GM18502 (cell line): ENCODE data around the gene AXL.
"Not testable (repeated sequence)": the region's sequence is repeated elsewhere in the genome, so short reads cannot be mapped to it uniquely, and the experiment has no call there.

Experiments used
- ATAC-seq: cut with Tn5 transposase; IDR thresholded peaks from one replicate; pipeline ENCODE4 v1.9.1; 2021; ENCODE audit warnings: mild to moderate bottlenecking; ENCODE audit not compliant: unreplicated experiment, poor library complexity

The AXL gene

DNA sequence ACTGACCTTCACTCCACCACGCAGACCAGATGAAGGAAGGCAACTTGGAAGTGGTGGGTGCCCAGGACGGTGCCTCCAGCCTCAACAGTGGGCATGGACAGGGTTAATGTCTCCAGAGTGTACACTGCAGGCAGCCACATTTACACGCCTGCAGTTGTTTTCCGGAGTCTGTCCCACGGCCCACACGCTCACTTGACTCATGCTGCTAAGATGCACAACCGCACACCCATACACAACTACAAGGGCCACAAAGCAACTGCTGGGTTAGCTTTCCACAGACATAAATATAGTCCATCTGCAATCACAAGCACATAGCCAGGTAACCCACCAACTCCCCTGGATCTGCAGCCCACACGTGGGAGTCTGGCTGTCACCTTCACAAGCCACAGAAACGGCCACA is 12.6 kb upstream of the AXL start:
- ATAC-seq, result no peak

DNA sequence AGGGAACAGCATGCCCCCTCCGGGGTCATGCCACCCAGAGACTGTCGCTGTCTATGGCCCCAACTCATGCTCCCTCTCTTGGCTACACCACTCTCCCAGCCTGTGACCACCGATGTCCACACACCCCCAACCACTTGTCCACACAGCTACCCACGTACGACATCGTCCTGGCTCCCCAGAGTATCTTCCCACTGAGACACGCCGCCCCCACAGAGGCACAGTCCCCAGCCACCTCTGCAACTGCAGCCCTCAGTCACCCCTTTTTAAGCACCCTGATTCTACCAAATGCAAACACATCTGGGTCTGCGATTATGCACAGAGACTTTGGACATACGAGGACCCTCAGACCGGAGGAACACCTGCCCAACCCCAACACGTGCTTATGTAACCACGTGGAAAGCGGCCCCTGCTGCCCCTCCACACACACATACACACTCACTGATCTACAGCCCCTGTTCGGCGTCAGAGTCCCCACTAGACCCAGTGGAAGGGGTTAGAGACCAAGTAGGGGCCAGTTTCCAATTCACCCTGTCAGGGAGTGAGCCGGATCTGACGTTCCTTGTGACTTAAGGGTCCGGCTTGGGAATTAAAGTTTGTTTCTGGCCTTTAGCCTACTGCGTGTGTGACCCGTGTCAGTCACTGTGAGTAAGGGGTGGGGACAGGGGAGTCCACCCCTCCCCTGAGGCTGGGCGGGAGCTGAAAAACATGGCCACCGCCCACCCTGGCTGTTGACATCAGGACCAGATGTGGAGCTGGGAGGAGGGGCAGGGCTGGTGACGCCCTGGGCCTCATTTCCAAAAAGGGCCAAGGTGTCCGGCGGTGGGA is 11.9 kb upstream of the AXL start:
- no peak for ATAC-seq

DNA sequence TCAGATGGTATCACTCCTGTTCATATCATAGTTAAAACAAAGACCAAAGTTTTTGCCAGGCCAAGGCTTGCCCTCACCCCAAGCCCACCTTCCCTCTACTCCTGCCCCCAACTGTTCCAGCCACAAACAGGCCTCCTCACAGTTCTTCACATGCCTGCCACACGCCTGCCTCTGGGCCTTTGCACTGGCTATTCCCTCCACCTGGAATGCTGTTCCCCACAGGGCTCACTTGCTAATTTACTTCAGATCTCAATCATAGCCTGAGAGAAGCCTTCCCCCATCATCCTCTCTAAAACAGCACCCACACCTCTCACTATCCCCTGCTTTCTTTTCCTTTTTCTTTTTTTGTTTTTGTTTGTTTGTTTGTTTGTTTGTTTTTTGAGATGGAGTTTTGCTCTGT is 4.9 kb upstream of the AXL start:
- ATAC-seq, result no peak

DNA sequence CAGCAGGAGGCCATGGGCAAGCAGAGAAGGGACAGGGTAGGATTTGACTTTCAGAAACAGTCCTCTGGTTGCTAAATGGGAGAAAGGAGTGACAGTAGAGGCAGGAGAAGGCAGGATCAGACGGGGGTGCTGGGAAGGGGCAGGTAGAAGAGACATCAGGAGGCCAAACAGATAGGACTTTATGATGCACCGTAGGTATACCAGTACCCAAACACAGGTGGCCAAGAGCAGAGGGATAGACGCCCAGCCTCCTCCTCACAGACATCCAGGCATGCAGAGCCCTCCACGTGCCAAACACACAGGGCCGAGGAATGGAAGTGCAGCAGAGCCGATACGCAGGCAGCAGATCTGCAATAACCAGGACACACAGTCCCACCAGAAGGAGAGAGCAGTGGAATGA is 1.3 kb upstream of the AXL start:
- no peak for ATAC-seq

DNA sequence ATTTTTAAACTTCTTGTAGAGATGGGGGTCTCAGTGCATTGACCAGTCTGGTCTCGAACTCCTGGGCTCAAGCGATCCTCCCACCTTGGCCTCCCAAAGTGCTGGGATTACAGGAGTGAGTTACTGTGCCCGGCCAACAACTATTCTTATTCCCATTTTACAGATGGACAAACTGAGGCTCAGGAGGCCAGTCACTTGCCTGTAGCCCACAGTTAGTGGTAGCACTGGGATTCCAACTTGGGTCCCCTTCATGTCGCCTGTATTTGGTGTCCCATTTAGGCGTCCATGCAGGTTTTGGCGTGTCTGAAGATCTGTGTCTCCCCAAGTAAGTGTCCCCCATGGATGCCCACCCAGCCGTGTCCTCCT is 791 bp upstream of the AXL start:
- ATAC-seq, result no peak

DNA sequence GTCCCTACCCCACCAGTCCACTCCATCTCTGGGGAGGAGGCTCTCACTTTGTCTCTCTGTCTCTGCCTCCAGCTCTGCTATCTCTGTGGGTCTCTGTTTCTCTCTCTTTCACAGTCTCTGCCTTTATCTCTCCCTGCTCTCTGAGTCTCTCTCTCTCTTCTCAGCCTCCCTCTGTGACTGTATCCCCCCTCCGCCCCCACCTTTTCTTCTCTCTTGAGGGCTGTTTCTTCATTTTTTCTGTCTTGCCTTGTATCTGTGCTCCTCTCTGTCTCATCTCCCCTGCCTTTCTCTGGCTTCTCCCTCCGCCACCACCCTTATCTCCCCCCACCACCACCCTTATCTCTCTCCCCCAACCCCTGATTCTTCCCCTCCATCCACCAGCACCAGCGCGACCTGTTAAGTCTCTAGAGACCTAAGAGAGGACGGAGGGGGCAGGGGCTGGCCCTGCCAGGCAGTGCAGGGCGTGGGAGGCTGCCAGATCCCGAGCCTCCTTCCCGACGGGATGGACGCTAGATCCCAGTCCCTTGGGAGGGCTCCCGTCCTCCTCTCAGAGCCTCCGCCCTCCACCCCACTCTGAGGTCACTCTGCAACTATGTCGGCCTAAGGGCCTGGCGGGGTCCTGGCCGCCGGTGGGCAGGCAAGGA is 1.0 kb downstream of the AXL start:
- ATAC-seq, result no peak

DNA sequence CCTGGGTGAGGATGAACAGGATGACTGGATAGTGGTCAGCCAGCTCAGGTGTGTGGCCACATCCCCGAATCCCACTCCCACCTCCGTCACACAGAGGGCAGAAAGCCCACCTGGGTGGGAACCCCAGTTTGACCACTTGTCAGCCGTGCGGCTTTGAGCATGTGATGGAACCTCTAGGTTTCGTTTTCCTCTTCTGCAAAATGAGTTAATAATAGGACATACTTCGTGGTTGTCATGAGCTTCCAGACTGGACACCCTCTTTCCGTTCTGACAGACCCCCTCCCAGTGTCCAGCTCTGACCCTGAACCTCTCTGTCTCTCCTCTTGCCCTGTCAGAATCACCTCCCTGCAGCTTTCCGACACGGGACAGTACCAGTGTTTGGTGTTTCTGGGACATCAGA is 1.8 kb downstream of the AXL start:
- ATAC-seq, result no peak

GRCh38 chr19:41221514-41222205 is 2.6 kb downstream of the AXL start:
- no peak for ATAC-seq

DNA sequence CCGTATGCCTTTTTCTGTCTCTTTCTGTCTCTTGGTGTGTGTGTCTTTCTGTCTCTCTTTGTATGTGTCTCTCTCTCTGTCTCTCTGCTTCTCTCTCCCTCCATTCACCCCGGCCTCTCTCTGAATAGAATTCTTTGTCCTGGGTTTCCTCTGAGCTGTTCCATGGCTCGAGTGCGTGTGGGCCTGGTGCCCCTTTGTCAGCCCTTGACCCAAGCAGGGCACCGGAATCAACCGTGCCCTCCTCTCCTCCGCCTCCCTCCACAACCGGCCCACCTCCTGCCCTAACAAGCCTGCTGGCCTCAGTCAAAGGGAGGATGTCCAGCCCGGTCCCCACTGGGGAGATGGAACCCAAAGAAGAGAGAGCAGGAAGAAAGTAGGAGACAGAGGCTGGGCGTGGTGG is 3.2 kb downstream of the AXL start:
- no peak for ATAC-seq

DNA sequence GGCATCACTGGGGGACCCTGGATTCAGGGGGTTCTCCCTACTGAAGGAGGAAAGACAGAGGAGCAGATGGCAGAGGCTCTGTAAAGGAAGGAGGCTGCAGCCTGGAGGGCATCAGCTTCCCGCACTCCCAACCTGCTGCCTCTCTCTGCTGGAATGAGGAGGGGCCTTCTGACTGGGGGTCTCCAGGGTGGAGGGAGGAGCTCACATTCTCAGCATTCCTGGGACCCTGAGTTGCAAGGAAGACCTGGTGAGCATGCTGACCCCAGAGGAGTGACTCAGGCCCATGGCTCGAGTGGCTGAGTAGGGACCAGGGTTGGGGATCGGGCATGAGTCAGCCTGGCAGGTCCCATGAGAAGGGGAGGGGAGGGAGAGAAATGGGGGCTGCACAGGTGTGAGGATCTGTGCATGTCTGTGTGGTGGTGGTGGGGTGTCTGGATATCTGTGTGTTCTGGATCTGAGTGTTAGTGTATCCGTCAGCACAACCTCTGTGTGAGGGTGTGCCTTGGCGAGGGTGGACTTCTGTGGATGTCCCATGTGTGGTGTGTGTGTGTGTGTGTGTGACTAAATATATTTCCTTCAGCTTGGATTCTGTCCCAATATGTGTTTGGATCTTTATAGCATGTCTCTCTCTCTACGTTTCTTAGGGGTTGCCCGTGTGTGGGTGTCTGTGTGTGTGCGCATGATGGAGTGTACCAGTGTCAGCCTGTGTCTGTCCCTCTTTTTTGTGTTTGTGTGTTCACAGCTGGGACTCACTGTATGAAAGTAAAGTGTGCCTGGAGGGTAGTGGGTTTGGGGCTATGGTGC is 4.6 kb downstream of the AXL start:
- no peak for ATAC-seq

DNA sequence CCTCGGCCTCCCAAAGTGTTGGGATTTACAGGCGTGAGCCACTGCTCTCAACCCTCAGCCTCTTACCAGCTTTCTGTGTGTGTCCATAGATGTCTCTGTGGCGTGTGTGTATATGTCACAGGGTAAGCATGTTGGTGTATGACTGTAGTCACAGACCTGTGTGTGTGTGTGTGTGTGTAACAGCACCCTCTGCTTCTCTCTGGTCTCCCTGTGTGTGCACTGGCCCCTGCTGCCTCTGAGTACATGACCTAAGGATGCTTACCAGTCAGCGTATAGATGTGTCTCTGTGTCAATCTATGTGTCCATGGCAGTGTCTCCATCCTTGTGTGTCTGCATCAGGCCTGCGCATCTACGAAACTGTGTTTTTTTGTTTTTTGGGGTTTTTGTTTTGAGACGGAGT is 5.6 kb downstream of the AXL start:
- ATAC-seq, result no peak

DNA sequence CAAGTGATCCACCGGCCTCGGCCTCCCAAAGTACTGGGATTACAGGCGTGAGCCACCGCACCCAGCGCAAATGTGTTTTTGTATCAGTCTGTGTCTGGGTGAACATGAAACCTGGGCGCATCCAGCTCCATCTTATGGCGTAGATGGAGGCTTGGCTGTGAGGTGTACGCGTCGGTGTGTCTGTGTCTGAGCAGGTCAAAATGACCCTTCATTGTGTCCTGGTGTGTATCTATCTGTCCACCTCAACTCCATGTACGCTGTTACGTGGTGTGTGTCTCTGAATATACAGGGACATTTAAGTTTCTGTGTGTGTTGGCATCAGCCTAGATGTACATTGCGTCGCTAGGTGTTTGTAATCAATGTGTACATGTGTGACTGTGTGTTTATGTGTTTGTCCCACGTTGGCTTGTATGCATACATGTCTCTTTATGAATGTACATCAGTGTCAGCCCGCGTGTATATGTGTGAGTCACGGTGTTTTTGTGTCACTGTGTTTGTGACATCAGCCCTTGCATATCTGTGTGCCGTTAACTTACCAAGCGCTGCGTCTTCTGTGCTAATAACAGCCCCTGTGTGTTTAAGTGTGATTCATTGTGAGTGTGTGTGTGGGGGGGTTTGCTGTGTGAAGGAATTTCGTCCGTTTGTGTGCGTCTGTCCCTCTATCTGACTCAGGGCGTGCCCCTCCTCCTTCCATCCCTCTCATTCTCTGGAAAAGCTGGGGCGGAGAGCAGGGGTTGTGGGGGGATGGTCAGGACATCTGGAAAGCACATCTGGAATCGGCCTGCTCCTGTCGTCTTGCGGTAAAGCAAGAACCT is 6.4 kb downstream of the AXL start:
- ATAC-seq, result no peak

- no peak for ATAC-seq
These were observed 7.2 kb downstream of the AXL start for GRCh38 chr19:41226053-41226873.

DNA sequence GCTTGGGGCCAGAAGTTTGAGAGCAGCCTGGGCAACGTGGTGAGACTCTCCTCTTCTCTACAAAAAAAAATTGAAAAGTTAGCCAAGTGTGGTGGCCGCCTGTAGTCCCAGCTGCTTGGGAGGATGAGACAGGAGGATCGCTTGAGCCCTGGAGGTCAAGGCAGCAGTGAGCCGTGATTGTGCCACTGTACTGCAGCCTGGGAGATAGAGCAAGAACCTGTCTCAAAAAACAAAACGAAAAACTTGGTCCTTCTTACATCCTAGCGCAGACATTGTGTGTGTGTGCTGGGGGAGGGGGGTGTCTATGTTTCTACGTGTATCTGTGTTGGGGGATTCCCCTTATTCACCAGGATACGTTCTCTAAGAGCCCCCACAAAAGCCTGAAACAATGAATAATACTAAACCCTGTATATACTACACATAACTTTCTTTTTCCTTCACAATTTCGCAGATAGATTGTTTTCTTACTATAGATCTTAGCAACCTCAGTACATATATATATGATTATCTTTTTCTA is 7.9 kb downstream of the AXL start:
- ATAC-seq, result no peak

DNA sequence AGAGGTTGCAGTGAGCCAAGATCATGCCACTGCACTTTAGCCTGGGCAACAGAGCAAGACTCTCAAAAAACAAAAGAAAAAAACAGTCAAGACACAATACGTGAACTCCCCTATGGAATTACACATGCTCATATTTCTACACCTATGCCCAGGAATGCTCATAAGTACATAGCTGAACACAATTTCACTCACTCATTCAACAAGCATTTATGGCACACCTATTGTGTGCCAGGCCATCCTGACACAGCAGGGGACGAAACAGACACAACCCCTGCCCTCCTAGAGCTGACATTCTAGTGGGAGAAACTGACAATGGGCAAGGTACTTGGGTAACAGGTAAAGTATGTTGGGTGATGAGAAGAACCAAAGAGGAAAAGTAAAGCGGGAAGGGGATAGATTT is 9.5 kb downstream of the AXL start:
- ATAC-seq, result no peak

- not testable (repeated sequence) for ATAC-seq
These were observed 10.3 kb downstream of the AXL start for GRCh38 chr19:41229338-41229737.

GRCh38 chr19:41230067-41230857 is 11.2 kb downstream of the AXL start:
- no peak for ATAC-seq

- ATAC-seq, result no peak
These were observed 13.7 kb downstream of the AXL start for GRCh38 chr19:41232686-41233085.
